OCI-LY1 (cell line): ENCODE data around the gene HLA-A.
"Not testable (repeated sequence)": the region's sequence is repeated elsewhere in the genome, so short reads cannot be mapped to it uniquely, and the experiment has no call there.

ENCODE experiments used
- H2AFZ ChIP-seq: fragments of 200-600 bp; sonication (generic), shearing (Covaris generic); 2 replicates; pipeline ENCODE4 v1.6.0; 2014; ENCODE audit warnings: antibody characterized with exemption, mild to moderate bottlenecking, low read length
- H3F3A ChIP-seq: fragments of 200-600 bp; sonication (generic), shearing (Covaris generic); 2 replicates; pipeline ENCODE4 v1.6.0; 2014; ENCODE audit warnings: mild to moderate bottlenecking, antibody characterized with exemption, low read length, moderate library complexity; ENCODE audit not compliant: insufficient read depth
- H3K27ac ChIP-seq: fragments of 200-600 bp; sonication (generic); 2 replicates; pipeline ENCODE4 v1.5.1; 2014; ENCODE audit warnings: low read length, mixed run types, mild to moderate bottlenecking, low read depth; ENCODE audit not compliant: poor library complexity, severe bottlenecking
- H3K27me3 ChIP-seq: fragments of 200-600 bp; sonication (generic); 2 replicates; pipeline ENCODE4 v1.6.0; 2014; ENCODE audit warnings: antibody characterized with exemption, mild to moderate bottlenecking, low read length, moderate library complexity; ENCODE audit not compliant: insufficient read depth
- H3K36me3 ChIP-seq: fragments of 200-600 bp; sonication (generic); 2 replicates; pipeline ENCODE4 v1.6.1; 2014; ENCODE audit warnings: mild to moderate bottlenecking, antibody characterized with exemption, low read length, moderate library complexity, mixed read lengths; ENCODE audit not compliant: insufficient read depth
- H3K4me1 ChIP-seq: fragments of 200-600 bp; sonication (generic); 2 replicates; pipeline ENCODE4 v1.5.1; 2014; ENCODE audit warnings: mild to moderate bottlenecking, low read length, moderate library complexity; ENCODE audit not compliant: insufficient read depth, severe bottlenecking
- H3K4me2 ChIP-seq: fragments of 200-600 bp; sonication (generic), shearing (Covaris generic); 2 replicates; pipeline ENCODE4 v1.6.1; 2014; ENCODE audit warnings: low read length
- H3K4me3 ChIP-seq: fragments of 200-600 bp; sonication (generic); 2 replicates; pipeline ENCODE4 v1.5.1; 2014; ENCODE audit warnings: low read length, low read depth, mild to moderate bottlenecking, mixed read lengths; ENCODE audit not compliant: poor library complexity, severe bottlenecking
- H3K79me2 ChIP-seq: fragments of 200-600 bp; shearing (Covaris generic); 2 replicates; pipeline ENCODE4 v1.6.1; 2016; ENCODE audit warnings: mixed run types, low read length, mixed read lengths; ENCODE audit not compliant: insufficient read depth
- H3K9ac ChIP-seq: fragments of 200-600 bp; sonication (generic), shearing (Covaris generic); 2 replicates; pipeline ENCODE4 v1.6.1; 2014; ENCODE audit warnings: mild to moderate bottlenecking, low read length, mixed read lengths
- H3K9me2 ChIP-seq: fragments of 200-600 bp; sonication (generic), shearing (Covaris generic); 2 replicates; pipeline ENCODE4 v1.6.1; 2014; ENCODE audit warnings: low read depth, mild to moderate bottlenecking, low read length, mixed read lengths
- H3K9me3 ChIP-seq: fragments of 200-600 bp; shearing (Covaris generic); 2 replicates; pipeline ENCODE4 v1.6.1; 2014; ENCODE audit warnings: low read length, mixed read lengths
- H4K20me1 ChIP-seq: fragments of 200-600 bp; sonication (generic), shearing (Covaris generic); 2 replicates; pipeline ENCODE4 v1.6.0; 2016; ENCODE audit warnings: mild to moderate bottlenecking, low read length; ENCODE audit not compliant: insufficient read depth
- CTCF ChIP-seq: fragments of 200-600 bp; sonication (generic), shearing (Covaris generic); IDR thresholded peaks from 2 replicates; pipeline ENCODE4 v1.5.1; 2017; ENCODE audit warnings: mild to moderate bottlenecking, antibody characterized with exemption, low read length, moderate library complexity, mixed read lengths
- EZH2 ChIP-seq: fragments of 200-600 bp; sonication (generic), shearing (Covaris generic); IDR thresholded peaks from 2 replicates; pipeline ENCODE4 v1.8.0; 2017; ENCODE audit warnings: borderline replicate concordance, mixed run types, mild to moderate bottlenecking, antibody characterized with exemption, low read length, moderate library complexity, mixed read lengths

Gene HLA-A

DNA sequence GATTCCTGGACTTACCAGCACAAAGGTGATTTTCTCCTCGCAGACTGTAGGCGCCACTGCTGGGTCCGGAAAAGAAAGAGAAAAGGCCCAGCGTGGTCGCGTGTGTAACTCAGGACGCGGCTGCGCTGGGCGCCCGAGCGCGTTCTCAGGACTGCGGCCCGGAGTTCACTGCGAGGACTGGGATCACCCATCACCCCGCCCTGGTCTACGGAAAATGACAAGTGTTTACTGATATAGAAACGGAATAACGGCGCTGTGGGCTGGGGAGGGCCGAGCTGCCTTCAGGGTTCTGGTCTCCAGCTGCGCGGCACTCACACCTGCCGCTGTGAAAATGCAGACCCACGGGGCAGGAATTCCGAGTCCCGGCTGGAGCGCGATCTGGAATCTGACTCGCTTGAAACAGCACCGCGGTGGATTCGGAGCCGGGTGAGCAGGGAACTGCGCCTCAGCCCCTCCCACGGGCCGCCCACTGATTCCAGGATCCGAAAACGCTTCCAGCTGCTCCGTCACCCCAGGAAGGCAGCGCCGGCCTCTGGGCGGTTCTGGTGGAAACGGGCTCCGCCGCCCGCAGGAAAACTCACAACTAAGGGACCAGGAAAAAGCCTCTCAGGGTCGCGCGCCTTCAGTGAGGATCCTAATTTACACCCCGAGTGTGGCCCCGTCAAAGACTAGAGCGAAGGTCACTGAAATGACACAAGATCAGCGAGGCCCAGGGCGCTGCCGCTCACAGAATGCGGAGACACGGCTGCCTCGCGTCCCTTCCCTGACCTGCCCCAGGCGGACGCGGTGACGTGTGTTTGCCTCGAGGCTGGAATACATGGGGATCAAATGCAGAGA, 34.5 kb downstream of the HLA-A start:
- no peaks in the 10 kb centered on the region for H3K4me1 ChIP-seq
- H3F3A ChIP-seq: no peaks in the 10 kb centered on the region
- no peak overlapping the region for H3K27ac ChIP-seq
- no peak overlapping the region for H3K9ac ChIP-seq
- no peaks in the 10 kb centered on the region for H3K9me3 ChIP-seq
- no peak for TF ChIP-seq EZH2
- TF ChIP-seq CTCF: no peak
- no peaks in the 10 kb centered on the region for H3K79me2 ChIP-seq
- no peaks in the 10 kb centered on the region for H4K20me1 ChIP-seq
- no peak overlapping the region for H3K4me2 ChIP-seq
- no peaks in the 10 kb centered on the region for H3K27me3 ChIP-seq
- no peak overlapping the region for H2AFZ ChIP-seq
- no peak overlapping the region for H3K4me3 ChIP-seq
- H3K9me2 ChIP-seq: no peaks in the 10 kb centered on the region
- H3K36me3 ChIP-seq: no peaks in the 10 kb centered on the region

DNA sequence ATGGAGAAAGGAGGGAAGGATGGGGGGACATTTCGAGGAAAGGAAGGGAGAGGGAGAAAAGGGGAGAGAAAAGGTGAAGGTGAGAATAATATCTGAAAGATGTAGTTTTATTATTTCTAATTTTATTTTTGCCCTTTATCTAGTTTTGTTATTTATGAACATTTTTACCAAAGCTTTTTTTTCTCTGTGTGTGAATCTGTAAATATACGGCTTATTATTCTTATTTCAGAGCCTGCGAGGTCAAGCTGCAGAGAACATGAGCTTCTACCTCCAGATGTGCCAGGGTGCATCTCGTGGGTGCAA, 35.0 kb downstream of the HLA-A start:
- H3F3A ChIP-seq: no peaks in the 10 kb centered on the region
- no peaks in the 10 kb centered on the region for H3K9me2 ChIP-seq
- no peak overlapping the region for H3K27ac ChIP-seq
- no peaks in the 10 kb centered on the region for H3K79me2 ChIP-seq
- H3K27me3 ChIP-seq: no peaks in the 10 kb centered on the region
- H3K4me2 ChIP-seq: no peak overlapping the region
- H3K4me3 ChIP-seq: no peak overlapping the region
- no peaks in the 10 kb centered on the region for H3K36me3 ChIP-seq
- H3K9me3 ChIP-seq: no peaks in the 10 kb centered on the region
- H2AFZ ChIP-seq: no peak overlapping the region
- H3K9ac ChIP-seq: no peak overlapping the region
- TF ChIP-seq CTCF: no peak
- H4K20me1 ChIP-seq: no peaks in the 10 kb centered on the region
- no peaks in the 10 kb centered on the region for H3K4me1 ChIP-seq

DNA sequence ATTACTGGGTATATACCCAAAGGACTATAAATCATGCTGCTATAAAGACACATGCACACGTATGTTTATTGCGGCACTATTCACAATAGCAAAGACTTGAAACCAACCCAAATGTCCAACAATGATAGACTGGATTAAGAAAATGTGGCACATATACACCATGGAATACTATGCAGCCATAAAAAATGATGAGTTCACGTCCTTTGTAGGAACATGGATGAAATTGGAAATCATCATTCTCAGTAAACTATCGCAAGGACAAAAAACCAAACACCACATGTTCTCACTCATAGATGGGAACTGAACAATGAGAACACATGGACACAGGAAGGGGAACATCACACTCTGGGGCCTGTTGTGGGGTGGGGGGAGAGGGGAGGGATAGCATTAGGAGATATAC, 37.7 kb downstream of the HLA-A start:
- H3K27ac ChIP-seq, H3K9me3 ChIP-seq, H2AFZ ChIP-seq, H3K9me2 ChIP-seq, H3F3A ChIP-seq, H3K4me1 ChIP-seq, H3K4me3 ChIP-seq, H4K20me1 ChIP-seq, H3K4me2 ChIP-seq, H3K36me3 ChIP-seq, H3K79me2 ChIP-seq, H3K9ac ChIP-seq, H3K27me3 ChIP-seq: not testable (repeated sequence)

- Histone ChIP-seq H3K9me3 (no peaks in the 10 kb centered on the region), H3K4me2 (no peak overlapping the region), H3K27me3 (peaks cover 5% of the 10 kb centered on the region; the same call in 1 of the 2 replicates), H3K9me2 (no peaks in the 10 kb centered on the region), H3K27ac (no peak overlapping the region), H3K79me2 (no peaks in the 10 kb centered on the region), H4K20me1 (no peaks in the 10 kb centered on the region), H3K36me3 (no peaks in the 10 kb centered on the region), H3K9ac (no peak overlapping the region), H3K4me3 (no peak overlapping the region), H3K4me1 (no peaks in the 10 kb centered on the region), H3F3A (no peaks in the 10 kb centered on the region), H2AFZ (no peak overlapping the region)
- TF ChIP-seq EZH2: no peak
- no peak for TF ChIP-seq CTCF
These were observed 38.2 kb downstream of the HLA-A start for GRCh38 chr6:29980511-29980910.
